Measurements from ENCODE around the gene BRICD5. TPM values are rescaled to one million over a fixed set of nuclear protein-coding genes. Genes with fewer than 3 reads are reported as not detected.

BRICD5 gene
- total and polyA plus RNA-seq, 2 of the 4 experiments (the other 2 are of a cell fraction) = 0.18 to 0.94 TPM

GRCh38 chr16:2228161-2228824 is 17.6 kb upstream of the BRICD5 start:
- WGBS, 2 experiments (ENCODE audit: extremely low coverage in 2 of 2, insufficient read length in 1 of 2) = 75% methylated on average over 1 of the region's 25 CpGs; no CpG with 5 or more reads in 1 of the 2 experiments
- no peak overlapping the region for H3K4ac ChIP-seq (ENCODE audit: low read depth, low read length)
- in situ Hi-C loops (cut with MboI; ENCODE audit: low sequenced_read_pairs) = no loop called here
- dilution Hi-C loops (cut with HindIII; ENCODE audit: low sequenced_read_pairs, unreplicated experiment) = no loop called here
- no peak overlapping the region for H4K91ac ChIP-seq (ENCODE audit: insufficient read depth, low read depth, low read length)
- peaks cover 2 to 45% of the 10 kb centered on the region in 2 experiments; a peak in 3 of 4 replicates for H3K79me1 ChIP-seq (ENCODE audit: low read depth in 1 of 2, low read length in 2 of 2)
- H3K4me3 ChIP-seq (ENCODE audit: insufficient read depth, low read depth, low read length) = no peak overlapping the region
- CTCF ChIA-PET = no interaction called here
- no peak overlapping the region for H3K4me2 ChIP-seq (ENCODE audit: low read depth, low read length)
- H4K8ac ChIP-seq (ENCODE audit: low read depth in 2 of 2, low read length in 2 of 2) = no peak overlapping the region
- no peaks in the 10 kb centered on the region for H3K27me3 ChIP-seq (ENCODE audit: control insufficient read depth, insufficient read depth, low read length)
- H2AK9ac ChIP-seq (replicated peaks; ENCODE audit: low read depth, low read length, poor library complexity) = no peak overlapping the region
- H2AFZ ChIP-seq (replicated peaks; ENCODE audit: low read length, poor library complexity) = no peak overlapping the region
- H4K20me1 ChIP-seq (ENCODE audit: insufficient read depth, low read length) = peaks cover 24% of the 10 kb centered on the region
- no peak overlapping the region for H2BK5ac ChIP-seq (ENCODE audit: low read depth, low read length, poor library complexity, severe bottlenecking)
- H3K14ac ChIP-seq (replicated peaks; ENCODE audit: low read depth, low read length) = no peak overlapping the region
- no peak overlapping the region for H3K9ac ChIP-seq (ENCODE audit: low read depth, low read length)
- ATAC-seq (ENCODE audit: low read depth) = no peak
- no peak overlapping the region for H4K5ac ChIP-seq (ENCODE audit: low read depth, low read length)
- TF ChIP-seq SMC3 (IDR thresholded peaks at IDR 0.05; ENCODE audit: low read depth, low read length) = no peak
- no peak for TF ChIP-seq NFE2L2 (IDR thresholded peaks at IDR 0.05; ENCODE audit: low read depth, low read length)
- no peak for TF ChIP-seq USF2 (IDR thresholded peaks at IDR 0.05; ENCODE audit: low read depth, low read length)
- no peak for TF ChIP-seq BHLHE40 (IDR thresholded peaks at IDR 0.05; ENCODE audit: low read depth, low read length)
- TF ChIP-seq CHD1 (IDR thresholded peaks at IDR 0.05; ENCODE audit: low read depth, low read length) = no peak
- intact Hi-C loops (cut with micrococcal nuclease) = no loop called here
- H3K56ac ChIP-seq (ENCODE audit: extremely low read depth, insufficient read depth, low read length) = no peak overlapping the region
- DNase-seq = no peak
- no peak overlapping the region for H2BK120ac ChIP-seq (ENCODE audit: low read depth, low read length)
- POLR2A ChIA-PET (ENCODE audit: unreplicated experiment) = no interaction called here
- BruUV-seq (replicated peaks) = no TSS peak
- no peak overlapping the region for H3K18ac ChIP-seq (ENCODE audit: low read depth, low read length)
- H3K9me1 ChIP-seq (ENCODE audit: insufficient read depth, low read length) = peaks cover 15% of the 10 kb centered on the region; the same call in 1 of the 2 replicates
- no peak overlapping the region for H3K27ac ChIP-seq (ENCODE audit: insufficient read depth, low read length)
- H3K4me1 ChIP-seq (ENCODE audit: control insufficient read depth, insufficient read depth, low read length) = peaks cover 12% of the 10 kb centered on the region
- H2AK5ac ChIP-seq (ENCODE audit: low read depth, low read length) = no peak overlapping the region
- no peak overlapping the region for H2BK15ac ChIP-seq (ENCODE audit: low read depth, low read length)
- peaks cover 42% of the 10 kb centered on the region for H3K36me3 ChIP-seq (ENCODE audit: control insufficient read depth, insufficient read depth, low read length)
- H3K23ac ChIP-seq (ENCODE audit: low read depth, low read length) = no peak overlapping the region
- no peaks in the 10 kb centered on the region for H3K9me3 ChIP-seq (ENCODE audit: control insufficient read depth, insufficient read depth, low read length)
- H2BK20ac ChIP-seq (ENCODE audit: low read depth, low read length) = no peak overlapping the region

All from IMR-90 (cell line).